Stimulated activated CD4-positive, alpha-beta T cell treated with anti-CD3 and anti-CD28 coated beads, Interleukin-12 subunit alpha, Interleukin-12 subunit beta, amount 100 ng/mL, for 24 hours (primary cell): Measurements from ENCODE around the gene LMBR1.
"Not testable (repeated sequence)": the region's sequence is repeated elsewhere in the genome, so short reads cannot be mapped to it uniquely, and the experiment has no call there.

Source experiments
- DNase-seq, 2 experiments: peaks; one replicate each; pipeline ENCODE4 v3.0.0-alpha.2; 2020; ENCODE audit warnings: low read depth in 2 of 2

LMBR1 gene

DNA sequence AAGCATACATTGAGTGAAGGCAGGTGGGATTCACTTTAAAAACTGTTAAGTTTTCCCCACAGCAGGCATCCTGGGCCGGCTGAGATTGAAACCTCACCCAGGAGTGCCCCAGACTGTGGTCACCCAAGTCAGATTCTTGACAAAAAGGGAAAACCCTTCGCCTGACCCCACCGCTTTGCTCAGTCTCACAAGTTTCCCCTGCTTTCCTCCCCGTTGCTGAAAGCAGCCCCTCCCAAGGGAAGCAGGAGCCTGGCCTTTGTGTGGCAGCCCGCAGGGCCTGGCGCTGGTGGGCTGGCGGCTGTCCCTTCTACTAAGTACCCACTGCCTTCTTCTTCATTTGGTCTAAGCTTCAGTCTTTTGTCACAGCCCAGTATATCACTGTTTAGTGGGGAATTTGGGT, 236.4 kb downstream of the LMBR1 start:
- DNase-seq = no peak

DNA sequence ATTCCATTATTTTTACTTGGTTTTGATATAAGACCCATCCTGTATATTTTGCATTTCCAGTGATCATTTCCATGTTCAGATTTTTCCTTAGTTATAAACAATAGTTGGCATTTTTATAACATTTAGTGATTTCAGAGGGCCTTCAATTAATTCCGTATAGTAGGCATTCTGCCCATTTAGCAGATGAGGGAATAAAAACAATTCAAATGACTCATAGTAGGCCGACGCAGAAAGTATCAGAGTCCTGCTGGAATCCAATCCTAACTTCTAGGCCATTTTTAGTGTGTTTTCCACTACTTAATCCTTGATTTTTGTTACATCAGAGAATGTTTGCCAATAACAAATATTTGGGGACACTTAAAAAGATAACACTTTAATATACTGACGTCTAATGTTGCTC, 237.0 kb downstream of the LMBR1 start:
- no peak for DNase-seq

DNA sequence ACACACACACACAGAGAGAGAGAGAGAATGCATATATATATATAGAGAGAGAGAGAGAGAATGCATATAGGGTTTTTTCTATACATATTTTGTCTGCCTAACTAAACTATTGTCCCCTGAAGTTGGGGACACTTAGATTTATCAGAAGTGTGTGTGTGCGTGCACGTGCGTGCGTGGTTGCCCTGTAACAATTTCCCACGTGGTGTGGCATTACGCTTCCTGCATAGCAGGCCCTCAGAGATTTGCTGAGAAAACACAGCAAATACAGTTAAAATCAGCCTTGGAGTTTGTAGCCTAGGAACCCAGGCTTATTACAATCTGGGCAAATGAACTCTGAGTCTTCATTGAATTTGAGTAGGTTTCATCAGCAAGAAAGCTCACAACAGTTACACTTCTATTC, 237.7 kb downstream of the LMBR1 start:
- no peak for DNase-seq

DNA sequence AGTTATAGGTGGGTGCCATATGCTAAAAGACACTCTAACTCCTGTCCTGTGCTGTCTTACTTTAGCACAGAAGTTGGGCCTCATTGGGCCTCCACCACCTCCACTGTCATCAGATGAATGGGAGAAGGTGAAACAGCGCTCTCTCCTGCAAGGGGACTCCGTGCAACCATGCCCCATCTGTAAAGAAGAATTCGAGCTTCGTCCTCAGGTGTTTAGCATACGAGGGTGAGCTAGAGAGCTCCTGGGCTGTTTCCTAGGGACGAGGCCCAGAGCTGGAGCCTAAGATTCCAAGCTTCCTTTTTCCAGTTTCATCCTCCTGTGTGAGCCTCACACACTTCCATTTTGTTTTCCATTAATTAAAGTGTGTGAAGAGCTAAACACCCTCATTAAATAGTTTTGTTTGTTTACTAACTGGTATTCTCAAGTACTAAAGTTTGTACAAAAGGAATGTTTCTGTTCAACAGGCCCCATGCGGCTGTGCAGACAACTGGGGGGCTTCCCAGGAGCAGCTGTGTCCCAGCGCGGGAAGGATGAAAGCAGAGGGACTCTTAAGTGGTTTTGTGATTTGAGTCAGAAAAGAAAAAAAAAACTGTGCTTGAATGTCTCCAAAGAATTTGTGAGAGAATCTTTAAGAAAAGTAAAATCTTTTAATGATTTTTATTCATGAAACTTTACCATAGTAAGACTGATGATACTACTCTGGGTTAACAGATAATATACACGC, 238.3 kb downstream of the LMBR1 start:
- no peak for DNase-seq

DNA sequence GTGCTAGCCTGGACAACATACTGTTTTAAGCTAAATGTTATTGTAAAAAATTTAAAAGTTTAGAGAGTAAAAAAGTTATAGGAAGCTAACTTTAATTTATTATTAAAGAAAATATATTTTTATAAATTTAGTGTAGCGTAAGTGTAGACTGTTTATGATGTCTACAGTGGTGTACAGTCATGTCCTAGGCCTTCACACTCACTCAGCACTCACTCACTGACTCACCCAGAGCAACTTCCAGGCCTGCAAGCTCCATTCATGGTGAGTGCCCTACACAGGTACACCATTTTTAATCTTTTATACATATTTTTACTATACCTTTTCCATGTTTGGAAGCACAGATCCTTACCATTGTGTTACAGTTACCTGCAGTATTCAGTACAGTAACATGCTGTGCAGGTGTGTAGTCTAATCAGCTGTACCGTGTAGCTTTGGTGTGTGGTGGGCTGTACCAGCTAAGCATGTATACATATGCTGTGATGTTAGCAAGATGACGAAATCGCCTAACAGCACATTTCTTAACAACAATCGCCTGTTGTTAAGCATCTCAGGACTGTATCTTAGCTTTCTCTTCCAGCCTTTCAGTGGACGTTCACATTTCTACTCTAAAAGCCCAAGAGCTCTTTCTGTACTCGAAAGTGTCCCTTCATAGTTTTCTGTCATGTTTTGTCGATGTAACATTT, 240.0 kb downstream of the LMBR1 start:
- DNase-seq = no peak

DNA sequence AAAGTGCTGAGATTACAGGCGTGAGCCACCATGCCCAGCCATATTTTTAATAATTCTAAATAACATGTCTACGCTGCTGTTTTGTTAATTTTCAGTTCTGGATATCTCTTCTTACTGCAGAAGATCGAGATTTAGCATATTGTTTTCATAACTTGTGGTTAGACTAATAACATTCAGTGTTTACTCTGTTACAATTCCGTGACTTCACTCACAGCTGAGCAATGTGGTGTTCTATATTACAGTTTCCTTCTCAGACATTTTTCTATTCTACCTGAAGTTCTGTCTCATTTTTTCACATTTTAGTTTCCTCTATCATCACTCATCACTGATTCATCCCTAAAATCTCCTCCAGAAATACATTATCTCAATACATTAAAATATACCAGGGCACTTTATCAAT, 241.5 kb downstream of the LMBR1 start:
- DNase-seq = no peak

DNA sequence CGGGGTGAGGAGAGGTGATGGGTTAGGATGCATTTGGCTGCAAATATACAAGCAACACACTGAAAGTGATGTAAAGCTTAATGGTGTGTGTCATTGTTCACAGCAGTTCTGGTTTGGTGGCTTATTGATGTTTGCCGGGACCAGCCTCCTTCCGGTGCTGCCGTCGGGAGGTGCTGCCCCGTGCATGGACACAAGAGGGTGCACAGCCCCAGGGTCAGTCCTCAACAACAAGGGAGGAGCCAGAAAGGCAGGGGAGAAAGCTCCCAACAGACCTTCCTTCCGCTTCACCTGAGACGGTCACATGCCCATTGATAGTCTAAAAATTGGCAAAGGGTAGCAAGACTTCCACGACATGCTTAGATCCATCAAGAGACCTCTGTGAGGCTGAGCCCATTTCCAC, 242.9 kb downstream of the LMBR1 start:
- no peak for DNase-seq

DNA sequence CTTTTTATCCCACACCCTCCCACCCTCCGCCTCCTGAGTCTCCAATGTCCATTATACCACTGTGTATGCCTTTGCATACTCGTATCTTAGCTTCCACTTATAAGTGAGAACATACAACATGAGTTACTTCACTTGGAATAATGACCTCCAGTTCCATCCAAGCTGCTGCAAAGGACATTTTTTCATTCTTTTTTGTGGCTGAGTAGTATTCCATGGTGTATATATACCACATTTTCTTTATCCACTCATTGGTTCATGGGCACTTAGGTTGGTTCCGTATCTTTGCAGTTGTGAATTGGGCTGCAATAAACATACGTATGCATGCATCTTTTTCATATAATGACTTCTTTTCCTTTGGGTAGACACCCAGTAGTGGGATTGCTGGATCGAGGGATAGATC, 245.7 kb downstream of the LMBR1 start:
- DNase-seq = not testable (repeated sequence)

DNA sequence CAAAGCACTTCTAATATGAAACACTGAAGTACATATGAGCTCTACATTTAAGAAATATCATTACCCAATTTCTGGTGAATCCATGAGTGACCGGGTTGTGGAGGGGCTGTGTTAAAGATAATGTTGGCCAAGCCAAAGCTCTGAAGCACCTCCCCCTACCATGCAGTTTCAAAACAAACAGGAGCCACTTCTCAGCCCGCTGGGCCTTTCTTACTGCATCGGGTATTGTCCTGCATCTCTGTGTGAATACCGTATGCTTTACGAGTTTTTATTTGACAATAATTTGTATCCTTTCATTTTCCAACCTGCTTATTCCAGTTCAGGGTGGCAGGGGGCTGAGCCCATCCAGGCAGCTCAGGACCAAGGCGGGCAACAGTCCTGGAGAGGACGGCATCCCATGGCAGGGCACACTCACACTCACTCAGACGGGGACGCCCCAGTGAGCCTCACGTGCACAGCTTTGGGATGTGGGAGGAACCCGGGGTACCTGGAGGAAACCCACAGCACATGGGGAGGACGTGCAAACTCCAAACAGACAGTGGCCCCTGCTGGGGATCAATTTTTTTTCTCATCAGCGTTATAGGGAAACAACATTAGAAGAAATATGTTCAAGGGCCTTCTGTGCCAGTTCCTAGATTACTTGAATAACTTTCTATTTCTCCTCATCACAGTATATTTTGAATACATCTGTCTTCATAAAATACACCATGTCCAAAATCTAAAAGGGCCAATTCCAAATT, 250.5 kb downstream of the LMBR1 start:
- DNase-seq = no peak

DNA sequence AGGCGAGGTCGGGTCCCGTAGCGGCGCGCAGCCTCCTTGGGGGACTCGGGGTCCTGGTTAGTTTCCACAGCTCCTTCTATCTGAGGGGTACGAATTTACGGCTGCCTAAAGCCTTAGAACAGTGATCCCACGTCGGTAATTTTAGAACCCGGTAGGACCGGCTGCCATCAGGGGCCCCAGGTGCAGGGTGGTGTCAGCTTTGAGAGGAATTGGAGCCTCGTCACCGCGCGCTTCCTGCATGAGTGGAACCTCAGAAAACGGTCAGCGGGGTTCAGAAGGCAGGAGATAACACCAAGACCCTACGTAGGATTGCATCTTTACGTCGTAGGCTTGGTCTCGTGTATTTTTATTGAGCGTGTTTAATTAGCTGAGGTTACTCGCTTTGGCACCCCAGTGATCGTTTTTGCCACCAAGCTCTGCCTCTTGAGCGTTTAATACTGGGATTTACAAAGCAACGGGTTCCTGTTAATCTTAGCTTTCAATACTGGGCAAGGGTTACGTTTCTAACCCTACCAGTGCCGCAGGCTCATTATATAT, 252.0 kb downstream of the LMBR1 start:
- peak in 1 of 2 experiments; percentile 38 for DNase-seq

DNA sequence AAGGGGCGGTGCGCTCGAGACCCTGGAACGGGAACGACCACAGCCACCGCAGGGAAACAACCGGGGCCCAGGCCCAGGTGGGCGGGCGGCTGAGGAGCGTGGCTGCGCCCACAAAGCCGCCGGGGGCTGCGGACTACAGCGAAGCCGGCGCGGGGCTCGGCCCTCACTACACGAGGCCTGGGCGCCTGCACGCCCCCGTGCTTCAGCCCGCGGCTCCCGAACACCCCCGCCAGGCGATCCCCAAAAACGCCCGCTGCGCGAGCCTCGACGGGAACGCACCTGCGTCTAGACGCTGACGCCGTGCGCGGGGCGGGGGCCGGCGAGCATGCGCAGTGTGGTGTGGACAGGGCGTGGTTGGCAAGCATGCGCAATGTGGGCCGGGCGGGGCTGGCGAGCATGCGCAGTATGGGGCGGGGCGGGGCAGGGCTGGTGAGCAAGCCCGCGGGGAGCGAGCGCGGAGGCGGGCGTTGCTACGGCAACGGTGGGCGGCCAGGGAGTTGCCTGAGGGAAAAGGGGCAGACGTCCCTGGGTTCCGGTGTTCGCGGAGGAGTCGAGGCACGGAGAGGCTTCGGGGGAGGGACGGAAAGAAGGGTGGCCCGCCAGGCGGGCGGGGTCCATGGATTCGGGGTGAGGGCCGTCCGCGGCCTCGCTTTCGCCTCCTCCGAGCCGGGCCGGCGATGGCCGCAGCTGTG, 252.6 kb downstream of the LMBR1 start, which contains the start of gene RNF32:
RNF32 (plus strand) TSS at position 518 of the 692 bp plus-strand sequence. CDS start 3,104 bp downstream, outside the sequence.
- DNase-seq = peak; percentile 98 to 99

DNA sequence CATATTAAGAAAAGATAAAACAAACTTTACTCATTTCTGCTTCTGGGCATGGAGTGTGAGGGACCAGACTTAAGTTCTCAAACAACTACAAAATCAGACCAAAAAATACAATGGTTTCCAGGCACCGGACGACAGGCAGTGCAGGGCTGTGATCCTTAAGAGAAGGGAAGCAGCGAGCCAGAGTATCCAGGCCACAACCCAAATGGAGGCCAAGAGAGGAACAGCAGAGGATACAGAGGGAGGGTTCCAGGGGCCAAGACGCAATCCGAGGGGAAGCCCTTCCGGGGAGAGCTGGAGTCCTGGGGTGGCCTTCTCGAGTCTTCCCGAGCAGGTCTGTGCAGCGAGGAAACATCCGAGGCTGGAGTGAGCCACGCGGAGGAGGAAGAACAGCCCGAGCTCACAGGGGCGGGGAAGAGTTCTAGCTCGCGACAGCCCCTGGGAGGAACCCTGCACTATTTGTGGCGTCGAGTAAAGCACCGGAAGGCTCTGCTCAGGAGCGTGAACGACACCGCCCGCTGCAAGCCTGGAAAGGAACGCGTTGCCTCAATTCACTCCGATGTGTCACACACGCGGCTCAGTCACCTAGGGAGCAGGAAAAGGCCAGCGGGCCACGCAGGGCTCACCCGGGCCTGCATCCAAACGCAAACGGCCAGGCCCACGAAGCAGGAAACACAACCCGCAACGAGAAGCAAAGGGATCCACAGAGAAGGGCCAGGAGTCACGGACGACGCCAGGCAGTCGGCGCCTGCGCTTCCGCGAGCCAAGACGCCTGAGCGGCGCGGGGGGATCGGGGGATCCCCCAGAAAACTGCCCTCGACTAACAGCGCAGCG, 253.3 kb downstream of the LMBR1 start:
- no peak for DNase-seq

DNA sequence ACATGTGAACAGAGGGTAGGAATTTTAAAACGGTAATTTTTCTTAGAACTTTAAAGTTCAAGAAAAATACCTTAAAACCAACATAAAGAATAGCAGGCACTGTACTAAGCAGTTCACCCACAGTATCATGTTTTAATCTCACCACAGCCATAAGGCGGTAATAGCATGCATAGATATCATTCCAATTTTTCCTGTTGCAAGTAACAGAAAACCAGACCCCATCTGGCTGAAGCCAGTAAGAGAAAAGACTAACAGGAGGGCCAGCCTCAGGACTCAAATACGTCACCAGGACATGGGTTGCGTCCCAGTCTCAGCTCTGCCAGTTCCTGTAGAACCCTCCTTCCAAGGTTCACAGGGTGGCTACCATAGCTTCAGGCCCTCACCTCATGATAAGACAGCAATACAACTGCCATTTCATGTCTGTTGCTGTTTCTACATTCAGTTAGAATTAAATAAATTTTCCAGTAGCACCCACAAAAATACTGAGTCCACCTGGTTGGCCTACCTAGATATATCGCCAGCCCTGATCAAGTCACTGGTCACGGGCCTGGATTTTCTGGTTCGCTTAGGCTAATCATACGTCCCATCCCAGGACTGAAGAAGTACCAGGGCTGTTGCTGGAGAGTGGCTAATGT, 254.4 kb downstream of the LMBR1 start:
- DNase-seq = no peak

DNA sequence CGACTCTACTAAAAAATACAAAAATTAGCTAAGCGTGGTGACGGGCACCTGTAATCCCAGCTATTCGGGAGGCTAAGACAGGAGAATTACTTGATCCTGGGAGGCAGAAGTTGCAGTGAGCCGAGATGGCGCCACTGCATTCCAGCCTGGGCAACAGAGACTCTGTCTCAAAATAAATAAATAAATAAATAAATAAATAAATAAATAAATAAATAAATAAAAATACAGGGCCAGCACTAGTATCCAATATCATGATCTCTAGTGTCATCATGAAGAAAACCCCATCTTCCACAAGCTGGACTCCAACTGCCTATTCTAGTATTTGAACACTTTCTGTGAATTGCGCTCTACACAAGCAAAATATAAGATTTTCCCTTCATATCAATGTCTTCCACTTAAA, 255.9 kb downstream of the LMBR1 start:
- not testable (repeated sequence) for DNase-seq

DNA sequence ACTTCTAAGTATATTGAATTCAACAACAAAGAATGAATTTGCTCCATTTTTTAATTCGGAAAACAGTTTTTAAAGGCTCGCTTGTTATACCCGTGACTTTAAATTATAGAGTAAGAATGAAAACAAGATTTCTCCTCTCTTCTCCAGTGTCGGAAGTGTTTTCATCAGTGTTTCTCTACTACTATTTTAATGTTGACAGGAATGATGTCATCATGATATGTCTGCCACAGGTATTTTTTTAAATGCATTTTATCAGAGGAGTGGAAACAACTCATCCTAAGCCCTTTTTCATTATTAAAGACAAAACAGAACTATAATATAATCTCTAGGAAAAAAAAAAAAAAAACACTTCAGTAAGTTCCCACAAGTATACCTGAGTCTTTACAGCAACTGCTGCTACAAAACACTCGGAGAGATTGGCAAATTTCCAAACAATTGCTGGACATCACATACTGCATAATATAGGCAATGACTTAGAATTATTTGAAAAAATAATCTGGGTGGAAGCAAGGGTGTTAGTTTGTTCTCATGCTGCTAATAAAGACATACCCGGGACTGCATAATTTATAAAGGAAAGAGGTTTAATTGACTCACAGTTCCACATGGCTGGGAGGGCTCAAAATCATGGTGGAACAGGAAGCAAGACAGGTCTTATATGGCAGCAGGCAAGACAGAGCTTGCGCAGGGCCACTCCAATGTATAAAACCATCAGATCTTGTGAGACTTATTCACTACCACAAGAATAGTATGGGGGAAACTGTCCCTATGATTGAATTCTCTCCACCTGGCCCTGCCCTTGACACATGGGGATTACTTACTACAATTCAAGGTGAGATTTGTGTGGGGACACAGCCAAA, 257.2 kb downstream of the LMBR1 start:
- DNase-seq = no peak

DNA sequence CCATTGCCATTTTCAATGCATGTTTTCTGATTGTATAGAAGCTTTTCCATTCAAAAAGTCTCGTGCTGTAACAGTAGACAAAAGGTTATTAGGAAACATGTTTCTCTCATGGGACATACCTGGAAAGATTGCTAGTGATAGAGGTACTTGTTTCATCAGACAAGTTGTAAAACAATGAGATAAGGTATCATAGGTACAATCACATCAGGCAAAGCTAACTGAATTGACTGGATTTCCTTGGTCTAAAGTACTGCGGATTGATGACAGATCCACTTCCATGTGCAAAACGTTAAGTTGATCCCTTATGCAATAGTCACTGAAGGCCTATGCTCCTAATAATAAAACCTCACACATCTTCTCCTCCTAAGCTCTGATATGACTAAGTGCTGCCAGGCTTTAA, 258.9 kb downstream of the LMBR1 start:
- no peak for DNase-seq

DNA sequence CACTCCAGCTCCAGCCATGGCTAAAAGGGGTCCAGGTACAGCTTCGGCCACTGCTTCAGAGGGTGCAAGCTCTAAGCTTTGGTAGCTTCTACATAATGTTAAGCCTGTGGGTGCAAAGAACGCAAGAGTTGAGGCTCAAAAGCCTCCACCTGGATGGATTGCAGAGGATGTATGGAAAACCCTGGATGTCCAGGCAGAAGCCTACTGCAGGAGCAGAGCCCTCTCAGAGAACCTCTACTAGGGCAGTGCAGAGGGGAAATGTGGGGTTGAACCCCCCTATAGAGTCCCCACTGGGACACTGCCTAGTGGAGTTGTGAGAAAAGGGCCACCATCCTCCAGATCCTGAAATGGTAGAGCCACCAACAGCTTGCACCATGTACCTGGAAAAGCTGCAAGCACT, 263.1 kb downstream of the LMBR1 start:
- no peak for DNase-seq

DNA sequence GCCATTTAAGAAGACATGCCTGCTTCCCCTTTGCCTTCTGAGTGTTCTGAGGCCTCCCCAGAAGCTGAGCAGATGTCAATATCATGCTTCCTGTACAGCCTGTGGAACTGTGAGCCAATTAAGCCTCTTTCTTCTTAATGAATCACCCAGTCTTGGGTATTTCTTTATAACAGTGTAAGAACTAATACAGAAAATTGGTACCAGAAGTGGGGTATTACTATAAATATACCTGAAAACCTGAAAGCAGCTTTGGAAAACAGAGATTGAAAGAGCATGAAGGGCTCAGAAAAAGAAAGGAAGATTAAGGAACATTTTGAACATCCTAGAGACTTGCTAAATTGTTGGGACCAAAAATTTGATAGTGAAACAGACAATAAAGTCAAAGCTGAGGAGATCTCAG, 264.4 kb downstream of the LMBR1 start:
- DNase-seq = no peak
